ENCODE data around the gene HEXIM2.

HEXIM2 gene

GRCh38 chr17:45160447-45161287 is 1.0 kb upstream of the HEXIM2 start:
- Histone ChIP-seq H3K4me1 (ENCODE audit: control insufficient read depth in 1 of 2, insufficient read depth in 2 of 2, low read length in 2 of 2) (peaks cover 7 to 48% of the 10 kb centered on the region in 2 donors), H3K4me3 (ENCODE audit: low read depth in 1 of 2, low read length in 2 of 2) (peak overlapping the region; percentile 76 to 98), H3K27ac (ENCODE audit: low read length) (peak overlapping the region; percentile 99), H3K9me3 (ENCODE audit: control insufficient read depth in 1 of 2, low read length in 2 of 2) (no peaks in the 10 kb centered on the region), H3K27me3 (ENCODE audit: low read depth, low read length) (no peaks in the 10 kb centered on the region), H3K36me3 (ENCODE audit: control insufficient read depth in 1 of 2, insufficient read depth in 2 of 2, low read length in 2 of 2) (peaks cover 0 to 6% of the 10 kb centered on the region in 2 donors)

GRCh38 chr17:45162025-45162687 is 481 bp downstream of the HEXIM2 start:
- H3K9me3 ChIP-seq (ENCODE audit: control insufficient read depth in 1 of 2, low read length in 2 of 2), result no peaks in the 10 kb centered on the region
- H3K36me3 ChIP-seq (ENCODE audit: control insufficient read depth in 1 of 2, insufficient read depth in 2 of 2, low read length in 2 of 2), result peaks cover 0 to 6% of the 10 kb centered on the region in 2 donors
- H3K27me3 ChIP-seq (ENCODE audit: low read depth, low read length), result no peaks in the 10 kb centered on the region
- peak overlapping the region; percentile 76 to 98 for H3K4me3 ChIP-seq (ENCODE audit: low read depth in 1 of 2, low read length in 2 of 2)
- H3K4me1 ChIP-seq (ENCODE audit: control insufficient read depth in 1 of 2, insufficient read depth in 2 of 2, low read length in 2 of 2), result peaks cover 7 to 42% of the 10 kb centered on the region in 2 donors
- no peak overlapping the region for H3K27ac ChIP-seq (ENCODE audit: low read length)

- no peaks in the 10 kb centered on the region for H3K9me3 ChIP-seq (ENCODE audit: control insufficient read depth in 1 of 2, low read length in 2 of 2)
- H3K27ac ChIP-seq (ENCODE audit: low read length), result no peak overlapping the region
- no peak overlapping the region for H3K4me3 ChIP-seq (ENCODE audit: low read depth in 1 of 2, low read length in 2 of 2)
- H3K36me3 ChIP-seq (ENCODE audit: control insufficient read depth in 1 of 2, insufficient read depth in 2 of 2, low read length in 2 of 2), result peaks cover 0 to 15% of the 10 kb centered on the region in 2 donors
- peaks cover 0 to 15% of the 10 kb centered on the region in 2 donors for H3K4me1 ChIP-seq (ENCODE audit: control insufficient read depth in 1 of 2, insufficient read depth in 2 of 2, low read length in 2 of 2)
- no peaks in the 10 kb centered on the region for H3K27me3 ChIP-seq (ENCODE audit: low read depth, low read length)
These were observed 3.1 kb downstream of the HEXIM2 start for GRCh38 chr17:45164734-45165269.

GRCh38 chr17:45168991-45169752 is 7.5 kb downstream of the HEXIM2 start:
- Histone ChIP-seq H3K4me3 (ENCODE audit: low read depth in 1 of 2, low read length in 2 of 2) (no peak overlapping the region), H3K9me3 (ENCODE audit: control insufficient read depth in 1 of 2, low read length in 2 of 2) (no peaks in the 10 kb centered on the region), H3K4me1 (ENCODE audit: control insufficient read depth in 1 of 2, insufficient read depth in 2 of 2, low read length in 2 of 2) (peaks cover 25 to 26% of the 10 kb centered on the region in 2 donors), H3K27me3 (ENCODE audit: low read depth, low read length) (no peaks in the 10 kb centered on the region), H3K27ac (ENCODE audit: low read length) (no peak overlapping the region), H3K36me3 (ENCODE audit: control insufficient read depth in 1 of 2, insufficient read depth in 2 of 2, low read length in 2 of 2) (peaks cover 0 to 10% of the 10 kb centered on the region in 2 donors)

GRCh38 chr17:45170280-45170930 is 8.7 kb downstream of the HEXIM2 start:
- no peak overlapping the region for H3K4me3 ChIP-seq (ENCODE audit: low read depth in 1 of 2, low read length in 2 of 2)
- peaks cover 0 to 10% of the 10 kb centered on the region in 2 donors for H3K36me3 ChIP-seq (ENCODE audit: control insufficient read depth in 1 of 2, insufficient read depth in 2 of 2, low read length in 2 of 2)
- H3K9me3 ChIP-seq (ENCODE audit: control insufficient read depth in 1 of 2, low read length in 2 of 2), result no peaks in the 10 kb centered on the region
- H3K27ac ChIP-seq (ENCODE audit: low read length), result peak overlapping the region; percentile 87
- no peaks in the 10 kb centered on the region for H3K27me3 ChIP-seq (ENCODE audit: low read depth, low read length)
- H3K4me1 ChIP-seq (ENCODE audit: control insufficient read depth in 1 of 2, insufficient read depth in 2 of 2, low read length in 2 of 2), result peaks cover 25 to 26% of the 10 kb centered on the region in 2 donors

GRCh38 chr17:45170931-45171337 is 9.3 kb downstream of the HEXIM2 start:
- Histone ChIP-seq H3K27ac (ENCODE audit: low read length) (peak overlapping the region; percentile 87), H3K27me3 (ENCODE audit: low read depth, low read length) (no peaks in the 10 kb centered on the region), H3K9me3 (ENCODE audit: control insufficient read depth in 1 of 2, low read length in 2 of 2) (no peaks in the 10 kb centered on the region), H3K36me3 (ENCODE audit: control insufficient read depth in 1 of 2, insufficient read depth in 2 of 2, low read length in 2 of 2) (peaks cover 0 to 10% of the 10 kb centered on the region in 2 donors), H3K4me3 (ENCODE audit: low read depth in 1 of 2, low read length in 2 of 2) (peak overlapping the region; percentile 27 to 52), H3K4me1 (ENCODE audit: control insufficient read depth in 1 of 2, insufficient read depth in 2 of 2, low read length in 2 of 2) (peaks cover 25 to 26% of the 10 kb centered on the region in 2 donors)

GRCh38 chr17:45171338-45172231 is 9.9 kb downstream of the HEXIM2 start:
- Histone ChIP-seq H3K9me3 (ENCODE audit: control insufficient read depth in 1 of 2, low read length in 2 of 2) (no peaks in the 10 kb centered on the region), H3K4me1 (ENCODE audit: control insufficient read depth in 1 of 2, insufficient read depth in 2 of 2, low read length in 2 of 2) (peaks cover 25 to 26% of the 10 kb centered on the region in 2 donors), H3K27me3 (ENCODE audit: low read depth, low read length) (no peaks in the 10 kb centered on the region), H3K4me3 (ENCODE audit: low read depth in 1 of 2, low read length in 2 of 2) (peak overlapping the region; percentile 52 to 55), H3K27ac (ENCODE audit: low read length) (peak overlapping the region; percentile 87), H3K36me3 (ENCODE audit: control insufficient read depth in 1 of 2, insufficient read depth in 2 of 2, low read length in 2 of 2) (peaks cover 0 to 10% of the 10 kb centered on the region in 2 donors)

DNA sequence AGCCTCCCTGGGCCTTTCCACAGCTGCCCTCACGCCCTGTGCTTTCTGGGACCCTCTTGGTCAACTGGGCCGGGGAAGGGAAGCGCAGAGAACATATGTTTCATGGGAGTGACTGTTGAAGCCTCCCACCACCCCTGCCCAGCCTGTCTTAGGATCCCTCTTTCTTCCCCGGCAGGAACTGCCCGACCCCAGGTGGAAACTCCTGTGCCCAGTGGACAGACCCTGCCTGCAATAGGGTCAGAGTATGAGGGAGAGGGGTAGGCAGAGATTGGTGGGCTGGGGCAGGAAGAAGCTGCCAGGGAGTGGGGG is 10.5 kb downstream of the HEXIM2 start:
- no peaks in the 10 kb centered on the region for H3K9me3 ChIP-seq (ENCODE audit: control insufficient read depth in 1 of 2, low read length in 2 of 2)
- peak overlapping the region; percentile 87 for H3K27ac ChIP-seq (ENCODE audit: low read length)
- peak overlapping the region; percentile 52 to 55 for H3K4me3 ChIP-seq (ENCODE audit: low read depth in 1 of 2, low read length in 2 of 2)
- H3K36me3 ChIP-seq (ENCODE audit: control insufficient read depth in 1 of 2, insufficient read depth in 2 of 2, low read length in 2 of 2), result peaks cover 0 to 10% of the 10 kb centered on the region in 2 donors
- peaks cover 25 to 26% of the 10 kb centered on the region in 2 donors for H3K4me1 ChIP-seq (ENCODE audit: control insufficient read depth in 1 of 2, insufficient read depth in 2 of 2, low read length in 2 of 2)
- no peaks in the 10 kb centered on the region for H3K27me3 ChIP-seq (ENCODE audit: low read depth, low read length)

- peaks cover 0 to 10% of the 10 kb centered on the region in 2 donors for H3K36me3 ChIP-seq (ENCODE audit: control insufficient read depth in 1 of 2, insufficient read depth in 2 of 2, low read length in 2 of 2)
- no peaks in the 10 kb centered on the region for H3K27me3 ChIP-seq (ENCODE audit: low read depth, low read length)
- H3K4me1 ChIP-seq (ENCODE audit: control insufficient read depth in 1 of 2, insufficient read depth in 2 of 2, low read length in 2 of 2), result peaks cover 25 to 26% of the 10 kb centered on the region in 2 donors
- peak overlapping the region; percentile 87 for H3K27ac ChIP-seq (ENCODE audit: low read length)
- H3K4me3 ChIP-seq (ENCODE audit: low read depth in 1 of 2, low read length in 2 of 2), result peak overlapping the region; percentile 52 to 55
- H3K9me3 ChIP-seq (ENCODE audit: control insufficient read depth in 1 of 2, low read length in 2 of 2), result no peaks in the 10 kb centered on the region
These were observed 11.0 kb downstream of the HEXIM2 start for GRCh38 chr17:45172541-45173286.
